Measurements from ENCODE around the gene APCS. TPM values are rescaled to one million over a fixed set of nuclear protein-coding genes. Genes with fewer than 3 reads are reported as not detected.

The APCS gene
- total RNA-seq, 2 donors from 2014 or later, result not detected

- no peak for ATAC-seq (replicated peaks)
- Mint-ChIP-seq H3K27ac (no peak overlapping the region), H3K27me3 (peaks cover 53% of the 10 kb centered on the region), H3K9me3 (peaks cover 3% of the 10 kb centered on the region), H3K4me1 (no peaks in the 10 kb centered on the region), H3K4me3 (no peak overlapping the region), H3K36me3 (ENCODE audit: low read depth) (no peaks in the 10 kb centered on the region)
Observed at GRCh38 chr1:159600894-159601293, 13.3 kb downstream of the APCS start.

- Mint-ChIP-seq H3K27ac (no peak overlapping the region), H3K36me3 (ENCODE audit: low read depth) (no peaks in the 10 kb centered on the region), H3K27me3 (peaks cover 45% of the 10 kb centered on the region), H3K4me1 (no peaks in the 10 kb centered on the region), H3K4me3 (no peak overlapping the region), H3K9me3 (peaks cover 3% of the 10 kb centered on the region)
- ATAC-seq (replicated peaks), result no peak
Observed at GRCh38 chr1:159602501-159602999, 14.9 kb downstream of the APCS start.

- no peak for ATAC-seq (replicated peaks)
- peaks cover 26% of the 10 kb centered on the region for H3K27me3 Mint-ChIP-seq
- H3K4me1 Mint-ChIP-seq, result no peaks in the 10 kb centered on the region
- H3K9me3 Mint-ChIP-seq, result peaks cover 8% of the 10 kb centered on the region
- H3K36me3 Mint-ChIP-seq (ENCODE audit: low read depth), result no peaks in the 10 kb centered on the region
- H3K27ac Mint-ChIP-seq, result no peak overlapping the region
- H3K4me3 Mint-ChIP-seq, result no peak overlapping the region
Observed at GRCh38 chr1:159612211-159612885, 24.7 kb downstream of the APCS start.

GRCh38 chr1:159632922-159633321, 45.3 kb downstream of the APCS start:
- no peak for ATAC-seq (replicated peaks)
- peaks cover 39% of the 10 kb centered on the region for H3K27me3 Mint-ChIP-seq
- H3K36me3 Mint-ChIP-seq (ENCODE audit: low read depth), result no peaks in the 10 kb centered on the region
- peaks cover 3% of the 10 kb centered on the region for H3K9me3 Mint-ChIP-seq
- no peak overlapping the region for H3K27ac Mint-ChIP-seq
- no peaks in the 10 kb centered on the region for H3K4me1 Mint-ChIP-seq
- H3K4me3 Mint-ChIP-seq, result no peak overlapping the region

Other genes starting within 250 kb of the APCS start
- not detected for gene OR10J4, start 155.6 kb upstream of the APCS start, total RNA-seq
- not detected for gene OR10J1, start 148.1 kb upstream of the APCS start, total RNA-seq
- gene OR10J5, start 51.8 kb upstream of the APCS start, total RNA-seq, result not detected
- gene CRP, start 126.8 kb downstream of the APCS start, total RNA-seq, result not detected
- 10 to 100 TPM; 17.7 to 26.5 TPM for gene DUSP23, start 193.1 kb downstream of the APCS start, total RNA-seq
- gene FCRL6, start 214.5 kb downstream of the APCS start, total RNA-seq, result not detected
- gene SLAMF8, start 239.0 kb downstream of the APCS start, total RNA-seq, result 1 to 10 TPM in 1 of 2 donors, under 1 TPM in 1; 0.30 to 1.2 TPM

Data from activated T-helper 17 cell treated with anti-CD3 and anti-CD28 coated beads, Interleukin-2, amount 50 U/mL, for 72 hours (primary cell).